ENCODE results near the gene UHMK1.
A peak's percentile ranks its signal among the peaks of the same experiment; 100 is the strongest.
"Not testable (repeated sequence)": the region's sequence is repeated elsewhere in the genome, so short reads cannot be mapped to it uniquely, and the experiment has no call there.

The UHMK1 gene

GRCh38 chr1:162497723-162498495 lies at the start of gene UHMK1:
UHMK1 (plus strand) TSS chr1:162497818; CDS start chr1:162498001, 183 bp downstream.
- peak; percentile 89 for DNase-seq (ENCODE audit: low spot score)

DNA sequence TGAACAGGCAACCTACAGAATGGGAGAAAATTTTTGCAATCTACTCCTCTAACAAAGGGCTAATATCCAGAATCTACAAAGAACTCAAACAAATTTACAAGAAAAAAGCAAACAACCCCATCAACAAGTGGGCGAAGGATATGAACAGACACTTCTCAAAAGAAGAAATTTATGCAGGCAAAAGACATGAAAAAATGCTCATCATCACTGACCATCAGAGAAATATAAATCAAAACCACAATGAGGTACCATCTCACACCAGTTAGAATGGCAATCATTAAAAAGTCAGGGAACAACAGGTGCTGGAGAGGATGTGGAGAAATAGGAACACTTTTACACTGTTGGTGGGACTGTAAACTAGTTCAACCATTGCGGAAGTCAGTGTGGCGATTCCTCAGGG lies 43.3 kb upstream of the UHMK1 start:
- DNase-seq (ENCODE audit: low spot score): not testable (repeated sequence)

DNA sequence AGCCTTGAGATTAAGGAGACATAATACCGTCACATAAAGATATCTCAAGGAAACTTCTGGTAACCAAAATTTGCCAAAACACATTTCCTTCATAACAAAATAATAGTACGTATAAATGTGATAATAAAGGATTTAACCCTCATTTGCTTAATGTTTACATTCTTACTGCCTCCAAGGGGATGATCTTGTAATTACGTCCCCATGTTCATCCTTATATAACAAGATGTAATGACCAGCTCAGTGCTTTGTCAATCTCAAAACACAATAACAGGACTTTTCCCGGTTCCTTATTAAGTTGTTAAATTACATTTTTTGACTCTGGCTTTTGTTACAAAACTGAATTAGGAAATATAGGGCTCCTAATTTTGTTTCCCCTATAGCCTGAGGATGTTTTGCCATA lies 41.3 kb upstream of the UHMK1 start:
- no peak for DNase-seq (ENCODE audit: low spot score)

GRCh38 chr1:162458236-162458635 lies 39.4 kb upstream of the UHMK1 start:
- no peak for DNase-seq (ENCODE audit: low spot score)

DNA sequence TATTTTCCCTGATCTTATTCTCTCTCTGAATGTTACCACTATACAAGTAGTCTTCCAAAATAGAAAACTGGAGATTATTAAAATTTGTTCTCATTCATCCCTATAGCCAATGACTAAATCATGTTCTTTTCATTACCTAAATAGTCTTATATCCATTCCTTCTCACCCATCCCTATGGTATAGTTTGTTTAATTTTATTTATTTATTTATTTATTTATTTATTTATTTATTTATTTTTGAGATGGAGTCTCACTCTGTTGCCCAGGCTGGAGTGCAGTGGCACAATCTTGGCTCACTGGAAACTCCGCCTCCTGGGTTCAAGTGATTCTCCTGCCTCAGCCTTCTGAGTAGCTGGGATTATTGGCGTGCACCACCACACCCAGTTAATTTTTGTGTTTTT lies 35.2 kb upstream of the UHMK1 start:
- not testable (repeated sequence) for DNase-seq (ENCODE audit: low spot score)

GRCh38 chr1:162463021-162463420 lies 34.6 kb upstream of the UHMK1 start:
- no peak for DNase-seq (ENCODE audit: low spot score)

DNA sequence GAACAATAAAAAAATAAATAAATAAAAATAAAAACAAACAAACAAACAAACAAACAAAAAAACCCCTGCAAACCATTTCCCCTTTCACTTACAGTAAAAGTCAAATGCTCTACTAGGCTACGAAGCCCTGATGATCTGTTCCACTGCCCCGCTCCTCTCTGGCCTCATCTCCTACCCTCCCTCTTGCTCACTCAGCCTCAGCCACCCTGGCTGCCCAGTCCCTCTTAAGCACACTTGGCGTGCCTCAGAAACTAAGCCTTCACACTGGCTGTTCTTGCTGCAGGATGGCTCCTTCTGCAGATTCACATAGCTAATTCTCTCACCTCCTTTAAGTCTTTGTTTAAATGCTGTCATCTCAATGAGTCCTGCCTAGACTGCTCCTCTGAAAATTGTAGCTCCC lies 30.8 kb upstream of the UHMK1 start:
- no peak for DNase-seq (ENCODE audit: low spot score)

DNA sequence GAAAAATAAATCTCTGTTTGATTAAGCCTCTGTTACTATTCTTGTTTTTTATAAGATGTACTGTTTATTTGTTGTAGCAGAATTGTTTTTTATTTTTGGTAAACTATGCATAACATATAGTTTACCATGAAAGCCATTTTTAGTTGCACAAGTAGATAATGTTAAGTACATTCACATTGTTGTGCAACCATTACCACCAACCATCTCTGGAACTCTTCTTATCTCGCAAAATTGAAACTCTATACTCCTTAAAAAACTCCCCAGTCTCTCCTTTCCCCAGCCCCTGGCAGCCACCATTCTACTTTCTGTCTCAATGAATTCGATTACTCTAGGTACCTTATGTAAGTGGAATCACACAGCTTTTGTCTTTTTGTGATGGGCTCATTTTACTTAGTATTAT lies 27.4 kb upstream of the UHMK1 start:
- DNase-seq (ENCODE audit: low spot score): no peak

- no peak for DNase-seq (ENCODE audit: low spot score)
Measured at GRCh38 chr1:162471290-162471853, 26.2 kb upstream of the UHMK1 start.

DNA sequence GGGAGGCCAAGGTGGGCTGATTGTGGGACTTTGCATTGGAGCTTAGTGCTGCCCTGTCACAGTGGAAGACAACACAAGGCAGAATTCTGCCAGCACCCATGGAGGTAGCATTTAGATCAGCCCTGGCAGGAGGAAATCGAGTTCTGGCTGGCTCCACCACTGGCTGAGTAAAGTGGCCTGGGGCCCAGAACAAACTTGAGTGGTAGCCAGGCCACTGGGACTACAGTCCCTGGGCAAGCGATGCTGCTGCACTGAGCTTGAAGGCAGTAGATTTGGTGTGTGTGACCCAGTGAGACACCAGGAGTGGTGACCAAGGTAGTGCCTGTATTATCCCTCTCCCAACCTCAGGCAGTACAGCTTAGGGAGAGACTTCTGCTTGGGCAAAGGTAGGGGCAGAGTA lies 22.5 kb upstream of the UHMK1 start:
- no peak for DNase-seq (ENCODE audit: low spot score)

- DNase-seq (ENCODE audit: low spot score): no peak
Measured at GRCh38 chr1:162475539-162476185, 22.0 kb upstream of the UHMK1 start.

GRCh38 chr1:162476620-162477019 lies 21.0 kb upstream of the UHMK1 start:
- DNase-seq (ENCODE audit: low spot score): no peak

- DNase-seq (ENCODE audit: low spot score): no peak
Measured at GRCh38 chr1:162485236-162485635, 12.4 kb upstream of the UHMK1 start.

GRCh38 chr1:162487241-162487640 lies 10.4 kb upstream of the UHMK1 start:
- no peak for DNase-seq (ENCODE audit: low spot score)

DNA sequence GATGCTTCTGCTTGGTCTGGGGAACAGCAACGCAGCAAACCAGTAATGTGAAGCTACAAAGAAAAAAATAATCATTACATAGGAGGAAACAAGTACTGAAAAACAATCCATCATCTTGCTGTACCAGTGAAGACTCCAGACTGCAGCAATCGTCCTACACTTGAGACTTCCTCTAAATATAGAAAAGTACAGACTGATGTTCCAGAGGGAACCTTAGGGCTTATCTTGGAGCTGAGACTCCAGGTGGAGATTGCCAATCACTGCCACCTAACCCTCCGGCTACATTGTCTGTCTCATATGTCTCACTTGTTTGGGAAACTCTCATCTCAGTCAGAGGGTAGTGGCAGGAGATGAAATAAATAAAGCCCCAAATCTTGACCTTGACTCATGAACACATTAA lies 9.4 kb upstream of the UHMK1 start:
- no peak for DNase-seq (ENCODE audit: low spot score)

DNA sequence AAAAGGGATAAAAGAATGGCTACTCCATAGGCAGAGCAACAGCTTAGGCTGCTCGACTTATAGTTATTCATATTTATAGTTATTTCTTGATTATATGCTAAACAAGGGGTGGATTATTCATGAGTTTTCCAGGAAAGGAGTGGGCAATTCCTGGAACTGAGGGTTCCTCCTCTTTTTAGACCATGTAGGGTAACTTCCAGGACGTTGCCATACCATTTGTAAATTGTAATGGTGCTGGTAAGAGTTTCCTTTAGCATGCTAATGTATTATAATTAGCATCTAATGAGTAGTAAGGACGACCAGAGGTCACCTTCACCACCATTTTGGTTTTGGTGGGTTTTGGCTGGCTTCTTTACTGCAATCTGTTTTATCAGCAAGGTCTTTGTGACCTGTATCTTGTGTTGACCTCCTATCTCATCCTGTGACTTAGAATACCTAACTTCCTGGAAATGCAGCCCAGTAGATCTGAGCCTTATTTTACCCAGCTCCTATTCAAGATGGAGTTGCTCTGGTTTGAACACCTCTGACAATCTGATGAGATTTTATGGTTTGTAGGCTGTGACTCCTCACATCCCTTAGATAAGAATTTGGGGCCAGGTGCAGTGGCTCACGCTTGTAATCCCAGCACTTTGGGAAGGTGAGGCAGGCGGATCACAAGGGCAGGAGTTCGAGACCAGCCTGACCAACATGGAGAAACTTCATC lies 1.9 kb upstream of the UHMK1 start:
- not testable (repeated sequence) for DNase-seq (ENCODE audit: low spot score)

- no peak for DNase-seq (ENCODE audit: low spot score)
Measured at GRCh38 chr1:162497104-162497722, 405 bp upstream of the UHMK1 start.

DNA sequence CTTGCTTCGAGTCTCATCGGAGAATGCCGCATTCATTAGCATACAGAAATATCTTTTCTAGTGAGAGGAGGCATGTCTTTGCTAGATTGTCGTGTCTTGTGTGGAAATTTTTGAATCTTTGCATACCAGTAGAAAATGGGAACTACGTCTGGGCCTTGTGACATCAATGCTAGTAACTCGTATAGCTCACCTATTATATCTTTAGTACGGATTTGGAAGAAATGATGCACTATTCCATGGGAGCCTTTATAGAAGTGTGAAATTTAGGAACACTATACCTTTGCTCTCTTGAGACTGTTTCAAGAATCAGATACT lies 835 bp downstream of the UHMK1 start:
- no peak for DNase-seq (ENCODE audit: low spot score)

- DNase-seq (ENCODE audit: low spot score): no peak
Measured at GRCh38 chr1:162500805-162501204, 3.2 kb downstream of the UHMK1 start.

DNA sequence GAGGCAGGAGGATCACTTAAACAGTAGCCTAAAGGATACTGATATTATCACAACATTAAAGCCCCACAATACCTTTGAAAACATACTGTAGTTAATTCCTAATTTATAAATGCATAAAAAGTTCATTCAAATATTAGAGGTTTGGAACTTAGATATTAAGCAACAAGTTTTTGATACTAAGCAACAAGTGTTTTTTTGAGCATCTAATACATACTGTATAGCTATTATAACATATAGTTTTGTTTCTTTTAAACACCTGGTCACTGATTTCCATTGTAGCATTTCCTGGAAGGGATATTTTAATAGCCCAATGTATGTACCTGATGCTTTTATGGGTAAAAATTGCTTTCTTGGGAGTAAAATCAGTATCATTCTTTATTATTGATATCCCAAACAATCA lies 4.5 kb downstream of the UHMK1 start:
- no peak for DNase-seq (ENCODE audit: low spot score)

- no peak for DNase-seq (ENCODE audit: low spot score)
Measured at GRCh38 chr1:162502928-162503327, 5.3 kb downstream of the UHMK1 start.

GRCh38 chr1:162527314-162527713 lies 29.7 kb downstream of the UHMK1 start:
- DNase-seq (ENCODE audit: low spot score): no peak

Data from ecto neural progenitor cell (in vitro differentiated cells).